Activated CD8-positive, alpha-beta T cell treated with anti-CD3 and anti-CD28 coated beads, Interleukin-2, amount 10 ng/mL, durations not matched to agents 7 days and 5 days (primary cell): ENCODE measurements around the gene OR2T1. TPM values are rescaled to one million over a fixed set of nuclear protein-coding genes. Genes with fewer than 3 reads are reported as not detected.
"Not testable (repeated sequence)": the region's sequence is repeated elsewhere in the genome, so short reads cannot be mapped to it uniquely, and the experiment has no call there.

Experiments
- ATAC-seq: fragments of 150-1000 bp; cut with Tn5 transposase; one replicate; pipeline ENCODE4 v1.10.0; 2021; ENCODE audit warnings: moderate library complexity
- CTCF ChIA-PET: fragments of 350-600 bp; sonication (Branson Sonifier 250); formaldehyde crosslinking; loops from one replicate; lab custom pipeline; 2021; ENCODE audit warnings: antibody characterized with exemption; lab: Charles Lee
- POLR2A ChIA-PET: fragments of 350-600 bp; sonication (Branson Sonifier 250); formaldehyde crosslinking; loops from one replicate; lab custom pipeline; 2021; ENCODE audit warnings: antibody characterized with exemption; lab: Charles Lee
- DNase-seq: peaks from one replicate; pipeline ENCODE4 v3.0.0-alpha.2; 2020
- H3K27ac Mint-ChIP-seq: one replicate; pipeline ENCODE4 v1.8.0; 2021; ENCODE audit warnings: mild to moderate bottlenecking, mixed read lengths
- H3K27me3 Mint-ChIP-seq: one replicate; pipeline ENCODE4 v1.8.0; 2021; ENCODE audit warnings: low read depth, mixed read lengths
- H3K36me3 Mint-ChIP-seq: one replicate; pipeline ENCODE4 v1.8.0; 2021; ENCODE audit warnings: low read depth, mixed read lengths
- H3K4me1 Mint-ChIP-seq: one replicate; pipeline ENCODE4 v1.8.0; 2021; ENCODE audit warnings: low read depth, mixed read lengths
- H3K4me3 Mint-ChIP-seq: one replicate; pipeline ENCODE4 v1.8.0; 2021; ENCODE audit warnings: mild to moderate bottlenecking, mixed read lengths
- H3K9me3 Mint-ChIP-seq: one replicate; pipeline ENCODE4 v1.8.0; 2022; ENCODE audit warnings: mixed read lengths; ENCODE audit not compliant: insufficient read depth
- total RNA-seq, 2 experiments: library from RNA; stranded (reverse); gene quantifications; one replicate each; pipeline ENCODE4 v1.2.3, GENCODE V29; 2021

Gene OR2T1
- total RNA-seq, 2 experiments from 2014 or later = not detected

GRCh38 chr1:248439283-248439682, 36.4 kb downstream of the OR2T1 start:
- POLR2A ChIA-PET, DNase-seq, H3K27ac Mint-ChIP-seq, H3K4me3 Mint-ChIP-seq, H3K36me3 Mint-ChIP-seq, H3K27me3 Mint-ChIP-seq, H3K9me3 Mint-ChIP-seq, H3K4me1 Mint-ChIP-seq, ATAC-seq, CTCF ChIA-PET: not testable (repeated sequence)

DNA sequence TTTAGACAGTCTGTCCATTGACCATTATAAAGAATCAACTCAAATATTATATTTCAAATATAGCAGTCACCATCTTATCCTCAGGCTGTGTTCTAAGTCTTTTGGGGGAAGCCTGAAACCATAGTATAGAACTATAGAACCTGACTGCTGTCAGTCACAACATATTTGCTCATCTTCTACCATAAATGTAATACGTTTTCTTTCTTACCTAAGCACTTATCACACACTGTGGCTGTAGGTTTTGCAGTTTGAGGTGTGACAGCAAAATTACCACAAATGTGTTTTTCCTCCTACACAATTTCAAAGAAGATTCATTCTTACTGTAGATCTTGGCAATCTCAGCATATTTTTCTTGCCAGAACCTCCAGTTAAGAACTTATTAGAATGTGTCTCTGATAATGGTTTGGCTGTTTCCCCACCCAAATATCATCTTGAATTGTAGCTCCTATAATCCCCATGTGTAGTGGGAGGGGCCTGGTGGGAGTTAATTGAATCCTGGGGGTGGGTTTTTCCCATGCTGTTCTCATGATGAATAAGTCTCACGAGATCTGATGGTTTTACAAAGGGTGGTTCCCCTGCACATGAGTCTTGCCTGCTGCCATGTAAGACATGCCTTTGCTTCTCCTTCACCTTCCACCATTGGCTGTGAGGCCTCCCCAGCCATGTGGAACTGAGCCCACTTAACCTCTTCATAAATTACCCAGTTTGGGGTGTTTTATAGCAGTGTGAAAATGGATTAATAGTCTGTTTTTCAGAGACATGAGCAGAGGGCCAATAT, 39.8 kb downstream of the OR2T1 start:
- POLR2A ChIA-PET, H3K9me3 Mint-ChIP-seq, ATAC-seq, H3K27ac Mint-ChIP-seq, H3K4me1 Mint-ChIP-seq, H3K27me3 Mint-ChIP-seq, H3K4me3 Mint-ChIP-seq, CTCF ChIA-PET, DNase-seq, H3K36me3 Mint-ChIP-seq: not testable (repeated sequence)

DNA sequence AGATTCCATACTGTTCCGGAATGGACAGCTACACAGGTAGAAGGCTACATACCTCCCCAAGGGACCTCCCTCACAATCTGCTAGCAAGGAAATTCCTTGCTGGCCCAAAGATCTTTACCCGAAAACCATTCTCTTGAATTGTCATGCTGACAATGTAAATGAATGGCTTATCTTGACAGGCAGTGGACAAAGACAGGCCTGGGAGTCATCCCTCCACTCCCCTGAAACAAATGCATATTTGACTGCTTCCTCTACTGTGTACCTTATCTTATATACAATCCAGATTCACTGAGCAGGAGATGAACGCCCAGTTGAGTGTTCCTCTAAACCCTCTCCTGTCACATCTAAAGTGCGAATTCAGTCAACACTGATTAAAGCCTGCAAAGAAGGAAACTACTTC, 41.8 kb downstream of the OR2T1 start:
- H3K4me3 Mint-ChIP-seq, H3K36me3 Mint-ChIP-seq, H3K27me3 Mint-ChIP-seq, CTCF ChIA-PET, POLR2A ChIA-PET, H3K9me3 Mint-ChIP-seq, ATAC-seq, H3K27ac Mint-ChIP-seq, DNase-seq, H3K4me1 Mint-ChIP-seq: not testable (repeated sequence)

GRCh38 chr1:248445399-248445798, 42.6 kb downstream of the OR2T1 start, which contains the start of gene OR2T2:
OR2T2 (plus strand) TSS chr1:248445637; CDS start chr1:248452798, 7,161 bp downstream.
- POLR2A ChIA-PET, CTCF ChIA-PET, H3K36me3 Mint-ChIP-seq: not testable (repeated sequence)

DNA sequence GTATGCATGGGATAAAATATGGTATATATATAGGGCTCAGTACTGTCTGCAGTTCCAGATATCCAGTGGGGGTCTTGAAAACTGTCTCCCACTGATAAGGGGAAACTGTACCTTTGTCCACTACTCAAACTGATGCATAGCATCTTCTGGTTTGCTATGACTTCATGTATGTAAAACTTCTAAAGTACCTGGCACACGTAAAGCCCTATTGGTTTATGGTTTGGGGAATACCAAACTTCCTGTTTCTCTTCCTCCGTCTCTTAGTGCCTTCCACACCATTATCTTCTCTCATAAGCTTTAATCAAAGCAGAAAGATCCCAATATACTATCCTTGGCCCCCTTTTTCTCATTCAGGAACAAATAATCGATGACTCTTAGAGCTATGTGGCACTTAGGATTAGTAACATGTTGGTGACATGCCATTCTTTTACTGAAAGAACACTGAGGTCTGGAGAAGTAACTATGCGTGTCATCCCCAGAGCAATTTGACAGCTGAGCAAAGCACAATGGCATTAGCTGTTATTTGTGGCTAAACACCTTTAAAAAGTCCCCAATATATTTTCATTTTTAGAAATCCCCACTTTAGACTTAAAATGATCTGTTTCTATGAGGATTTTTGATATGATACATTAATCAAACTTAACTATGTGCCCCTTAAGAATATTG, 45.7 kb downstream of the OR2T1 start:
- H3K4me3 Mint-ChIP-seq, DNase-seq, CTCF ChIA-PET, H3K9me3 Mint-ChIP-seq, H3K36me3 Mint-ChIP-seq, H3K27me3 Mint-ChIP-seq, H3K27ac Mint-ChIP-seq, POLR2A ChIA-PET, H3K4me1 Mint-ChIP-seq, ATAC-seq: not testable (repeated sequence)

More at GRCh38 chr1:248445399-248445798, 42.6 kb downstream of the OR2T1 start, which contains the start of gene OR2T2:
- H3K4me1 Mint-ChIP-seq, H3K9me3 Mint-ChIP-seq, H3K4me3 Mint-ChIP-seq, H3K27ac Mint-ChIP-seq, H3K27me3 Mint-ChIP-seq, DNase-seq, ATAC-seq: not testable (repeated sequence)

- H3K27ac Mint-ChIP-seq, CTCF ChIA-PET, POLR2A ChIA-PET, DNase-seq, H3K4me3 Mint-ChIP-seq, H3K27me3 Mint-ChIP-seq, ATAC-seq, H3K9me3 Mint-ChIP-seq, H3K4me1 Mint-ChIP-seq, H3K36me3 Mint-ChIP-seq: not testable (repeated sequence)
Measured at GRCh38 chr1:248449821-248450465, 47.1 kb downstream of the OR2T1 start.

- H3K36me3 Mint-ChIP-seq, H3K27me3 Mint-ChIP-seq, H3K4me3 Mint-ChIP-seq, ATAC-seq, DNase-seq, H3K27ac Mint-ChIP-seq, H3K9me3 Mint-ChIP-seq, CTCF ChIA-PET, H3K4me1 Mint-ChIP-seq, POLR2A ChIA-PET: not testable (repeated sequence)
Measured at GRCh38 chr1:248450466-248451145, 47.8 kb downstream of the OR2T1 start.

DNA sequence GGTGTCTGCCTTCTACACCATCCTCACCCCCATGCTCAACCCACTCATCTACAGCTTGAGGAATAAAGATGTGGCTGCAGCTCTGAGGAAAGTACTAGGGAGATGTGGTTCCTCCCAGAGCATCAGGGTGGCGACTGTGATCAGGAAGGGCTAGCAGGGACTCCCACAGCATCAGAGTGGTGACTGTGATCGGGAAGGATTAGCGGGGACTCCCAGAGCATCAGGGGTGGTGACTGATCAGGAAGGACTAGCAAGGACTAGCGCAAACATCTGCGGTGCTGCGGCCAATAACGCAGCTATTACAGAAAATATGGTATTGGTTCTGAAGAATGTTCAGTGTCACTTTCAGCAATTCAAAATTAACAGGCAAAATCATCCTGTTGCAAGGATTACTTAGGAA, 50.8 kb downstream of the OR2T1 start:
- H3K4me1 Mint-ChIP-seq, H3K36me3 Mint-ChIP-seq, ATAC-seq, H3K9me3 Mint-ChIP-seq, H3K27me3 Mint-ChIP-seq, POLR2A ChIA-PET, H3K4me3 Mint-ChIP-seq, H3K27ac Mint-ChIP-seq, CTCF ChIA-PET, DNase-seq: not testable (repeated sequence)

GRCh38 chr1:248455045-248455444, 52.2 kb downstream of the OR2T1 start:
- ATAC-seq, CTCF ChIA-PET: not testable (repeated sequence)

DNA sequence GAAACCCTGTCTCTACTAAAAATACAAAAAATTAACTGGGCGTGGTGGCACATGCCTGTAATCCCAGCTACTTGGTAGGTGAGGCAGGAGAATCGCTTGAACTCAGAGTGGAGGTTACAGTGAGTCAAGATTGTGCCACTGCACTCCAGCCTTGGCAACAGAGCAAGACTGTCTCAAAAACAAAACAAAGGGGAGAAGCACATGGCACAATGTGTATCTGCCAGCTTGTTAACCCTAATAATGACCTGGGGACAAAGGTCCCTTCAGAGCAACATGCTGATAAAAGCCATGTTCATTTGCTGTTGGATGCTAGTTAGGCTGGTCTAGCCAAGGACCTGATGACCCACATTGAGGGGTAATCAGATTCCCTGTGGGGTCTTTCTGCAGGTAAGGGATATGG, 53.8 kb downstream of the OR2T1 start:
- H3K4me1 Mint-ChIP-seq, H3K36me3 Mint-ChIP-seq, H3K27ac Mint-ChIP-seq, CTCF ChIA-PET, H3K9me3 Mint-ChIP-seq, ATAC-seq, H3K4me3 Mint-ChIP-seq, POLR2A ChIA-PET, H3K27me3 Mint-ChIP-seq, DNase-seq: not testable (repeated sequence)

More at GRCh38 chr1:248455045-248455444, 52.2 kb downstream of the OR2T1 start:
- H3K27ac Mint-ChIP-seq, H3K9me3 Mint-ChIP-seq, H3K36me3 Mint-ChIP-seq, DNase-seq, POLR2A ChIA-PET, H3K4me3 Mint-ChIP-seq, H3K27me3 Mint-ChIP-seq, H3K4me1 Mint-ChIP-seq: not testable (repeated sequence)
